ENCODE data around the gene OTUD5.

- TF ChIP-seq SALL2 (CRISPR knock-in tag; IDR thresholded peaks at IDR 0.05) = no peak
- TF ChIP-seq IRF1 (CRISPR knock-in tag; IDR thresholded peaks at IDR 0.05; ENCODE audit: low read depth) = no peak
- TF ChIP-seq CTCF (CRISPR knock-in tag; IDR thresholded peaks at IDR 0.05) = no peak
- TF ChIP-seq ZNF317 (CRISPR knock-in tag; IDR thresholded peaks at IDR 0.05) = no peak
- TF ChIP-seq TCF7L2 (IDR thresholded peaks at IDR 0.05; ENCODE audit: low read depth, low read length) = no peak
- no peak for TF ChIP-seq ZNF343 (CRISPR knock-in tag; IDR thresholded peaks at IDR 0.05)
- no peak for TF ChIP-seq TBP (CRISPR knock-in tag; IDR thresholded peaks at IDR 0.05)
- no peak for TF ChIP-seq HDAC2 (CRISPR knock-in tag; IDR thresholded peaks at IDR 0.05)
- TF ChIP-seq E2F2 (CRISPR knock-in tag; IDR thresholded peaks at IDR 0.05; ENCODE audit: borderline replicate concordance) = no peak
- no peak for TF ChIP-seq ZBTB46 (CRISPR knock-in tag; IDR thresholded peaks at IDR 0.05; ENCODE audit: borderline replicate concordance)
Observed at GRCh38 chrX:48905090-48905790, 52.2 kb downstream of the OTUD5 start.
